Measurements from ENCODE around the gene CCDC157.

DNA sequence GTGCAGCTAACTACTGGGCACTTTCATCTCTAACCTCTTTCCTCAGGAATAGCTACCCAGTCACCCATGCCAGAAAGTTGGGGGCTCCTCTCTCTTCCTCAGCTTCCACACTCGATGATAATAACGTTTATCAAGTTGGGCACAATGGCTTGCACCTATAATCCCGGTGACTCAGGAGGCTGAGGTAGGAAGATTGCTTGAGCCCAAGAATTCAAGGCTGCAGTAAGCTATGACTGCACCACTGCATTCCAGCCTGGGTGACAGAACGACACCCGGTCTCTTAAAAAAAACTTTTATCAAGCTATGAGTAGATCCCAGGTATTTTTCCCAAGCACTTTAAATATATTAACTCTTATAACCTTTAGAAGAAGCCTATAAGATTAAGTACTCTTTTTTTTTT lies 2.2 kb upstream of the CCDC157 start:
- TF ChIP-seq, protein P1, sequence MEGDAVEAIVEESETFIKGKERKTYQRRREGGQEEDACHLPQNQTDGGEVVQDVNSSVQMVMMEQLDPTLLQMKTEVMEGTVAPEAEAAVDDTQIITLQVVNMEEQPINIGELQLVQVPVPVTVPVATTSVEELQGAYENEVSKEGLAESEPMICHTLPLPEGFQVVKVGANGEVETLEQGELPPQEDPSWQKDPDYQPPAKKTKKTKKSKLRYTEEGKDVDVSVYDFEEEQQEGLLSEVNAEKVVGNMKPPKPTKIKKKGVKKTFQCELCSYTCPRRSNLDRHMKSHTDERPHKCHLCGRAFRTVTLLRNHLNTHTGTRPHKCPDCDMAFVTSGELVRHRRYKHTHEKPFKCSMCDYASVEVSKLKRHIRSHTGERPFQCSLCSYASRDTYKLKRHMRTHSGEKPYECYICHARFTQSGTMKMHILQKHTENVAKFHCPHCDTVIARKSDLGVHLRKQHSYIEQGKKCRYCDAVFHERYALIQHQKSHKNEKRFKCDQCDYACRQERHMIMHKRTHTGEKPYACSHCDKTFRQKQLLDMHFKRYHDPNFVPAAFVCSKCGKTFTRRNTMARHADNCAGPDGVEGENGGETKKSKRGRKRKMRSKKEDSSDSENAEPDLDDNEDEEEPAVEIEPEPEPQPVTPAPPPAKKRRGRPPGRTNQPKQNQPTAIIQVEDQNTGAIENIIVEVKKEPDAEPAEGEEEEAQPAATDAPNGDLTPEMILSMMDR (IDR thresholded peaks at IDR 0.05; ENCODE audit: low read length): no peak
- TF ChIP-seq EZH2 (IDR thresholded peaks at IDR 0.05; ENCODE audit: borderline replicate concordance, low read length): no peak
